H9 (cell line): Measurements from ENCODE around the gene MARCKS. TPM values are rescaled to one million over a fixed set of nuclear protein-coding genes. Genes with fewer than 3 reads are reported as not detected.

Source experiments
- DNase-seq: peaks from one replicate; pipeline ENCODE4 v3.0.0-alpha.2; 2017
- H2AFZ ChIP-seq: one replicate; pipeline ENCODE4 v1.6.1; 2013; ENCODE audit warnings: mild to moderate bottlenecking, low read length, control low read depth, moderate library complexity
- H2AK5ac ChIP-seq: 2 replicates; pipeline ENCODE4 v1.6.1; 2013; ENCODE audit warnings: low read length, control low read depth, mixed read lengths; ENCODE audit not compliant: insufficient read length
- H2BK120ac ChIP-seq: one replicate; pipeline ENCODE4 v1.6.1; 2013; ENCODE audit warnings: low read depth, mild to moderate bottlenecking, low read length, control low read depth, inconsistent platforms; ENCODE audit not compliant: poor library complexity, severe bottlenecking
- H2BK12ac ChIP-seq: 2 replicates; pipeline ENCODE4 v1.6.1; 2013; ENCODE audit warnings: low read length, control low read depth, mixed read lengths, low read depth; ENCODE audit not compliant: insufficient read length
- H2BK15ac ChIP-seq: 2 replicates; pipeline ENCODE4 v1.6.1; 2013; ENCODE audit warnings: low read depth, low read length, control low read depth
- H2BK20ac ChIP-seq: one replicate; pipeline ENCODE4 v1.6.1; 2013; ENCODE audit warnings: low read depth, mild to moderate bottlenecking, low read length, control low read depth, inconsistent platforms; ENCODE audit not compliant: poor library complexity, severe bottlenecking
- H2BK5ac ChIP-seq: 2 replicates; pipeline ENCODE4 v1.6.1; 2013; ENCODE audit warnings: low read length, control low read depth, mixed read lengths; ENCODE audit not compliant: insufficient read length
- H3K14ac ChIP-seq: 2 replicates; pipeline ENCODE4 v1.6.1; 2013; ENCODE audit warnings: low read length, control low read depth; ENCODE audit not compliant: insufficient read depth
- H3K18ac ChIP-seq: 2 replicates; pipeline ENCODE4 v1.6.1; 2013; ENCODE audit warnings: low read depth, mild to moderate bottlenecking, mixed read lengths, low read length, control low read depth; ENCODE audit not compliant: insufficient read length
- H3K23ac ChIP-seq: 2 replicates; pipeline ENCODE4 v1.6.1; 2013; ENCODE audit warnings: low read length, control low read depth, mixed read lengths, low read depth; ENCODE audit not compliant: insufficient read length
- H3K23me2 ChIP-seq: 2 replicates; pipeline ENCODE4 v1.6.1; 2013; ENCODE audit warnings: low read depth, mild to moderate bottlenecking, mixed read lengths, low read length, control low read depth; ENCODE audit not compliant: insufficient read length, poor library complexity, severe bottlenecking
- H3K27ac ChIP-seq: 2 replicates; pipeline ENCODE4 v1.5.1; 2013; ENCODE audit warnings: low read length, control low read depth, mixed read lengths, low read depth; ENCODE audit not compliant: insufficient read length
- H3K27me3 ChIP-seq: 2 replicates; pipeline ENCODE4 v1.6.1; 2013; ENCODE audit warnings: low read length, control low read depth, inconsistent platforms; ENCODE audit not compliant: insufficient read depth
- H3K4ac ChIP-seq: 2 replicates; pipeline ENCODE4 v1.6.1; 2013; ENCODE audit warnings: low read depth, mild to moderate bottlenecking, control low read depth, inconsistent platforms, low read length, moderate library complexity
- H3K4me1 ChIP-seq: 2 replicates; pipeline ENCODE4 v1.6.1; 2013; ENCODE audit warnings: low read length, control low read depth, inconsistent platforms; ENCODE audit not compliant: insufficient read depth
- H3K4me2 ChIP-seq: 2 replicates; pipeline ENCODE4 v1.6.1; 2013; ENCODE audit warnings: low read length, control low read depth, mixed read lengths; ENCODE audit not compliant: insufficient read length, insufficient read depth
- H3K56ac ChIP-seq: 2 replicates; pipeline ENCODE4 v1.6.1; 2013; ENCODE audit warnings: low read depth, mild to moderate bottlenecking, mixed read lengths, low read length, control low read depth; ENCODE audit not compliant: insufficient read length
- H3K79me1 ChIP-seq: 2 replicates; pipeline ENCODE4 v1.6.1; 2013; ENCODE audit warnings: low read depth, mild to moderate bottlenecking, moderate library complexity, low read length, control low read depth, inconsistent platforms; ENCODE audit not compliant: insufficient read depth, poor library complexity, severe bottlenecking
- H3K79me2 ChIP-seq: 2 replicates; pipeline ENCODE4 v1.6.1; 2013; ENCODE audit warnings: low read length, control low read depth, inconsistent platforms; ENCODE audit not compliant: insufficient read depth
- H3K9ac ChIP-seq: 2 replicates; pipeline ENCODE4 v1.6.1; 2013; ENCODE audit warnings: low read length, control low read depth, mixed read lengths; ENCODE audit not compliant: insufficient read length; ENCODE audit errors: extremely low read depth
- H3K9me3 ChIP-seq: one replicate; pipeline ENCODE4 v1.6.1; 2013; ENCODE audit warnings: low read depth, low read length, inconsistent platforms; ENCODE audit not compliant: control insufficient read depth
- H3T11ph ChIP-seq: one replicate; pipeline ENCODE4 v1.6.1; 2013; ENCODE audit warnings: mild to moderate bottlenecking, low read length, control low read depth, inconsistent platforms
- H4K20me1 ChIP-seq: one replicate; pipeline ENCODE4 v1.6.1; 2013; ENCODE audit not compliant: control insufficient read depth, insufficient read length, insufficient read depth
- H4K5ac ChIP-seq: 2 replicates; pipeline ENCODE4 v1.6.1; 2013; ENCODE audit warnings: low read depth, mild to moderate bottlenecking, mixed read lengths, low read length, control low read depth; ENCODE audit not compliant: insufficient read length
- H4K8ac ChIP-seq: replicated peaks from 2 replicates; pipeline ENCODE4 v1.6.1; 2013; ENCODE audit warnings: low read length, control low read depth, mixed read lengths, low read depth; ENCODE audit not compliant: insufficient read length
- H4K91ac ChIP-seq: 2 replicates; pipeline ENCODE4 v1.6.1; 2013; ENCODE audit warnings: low read depth, mild to moderate bottlenecking, moderate library complexity, mixed read lengths, low read length, control low read depth; ENCODE audit not compliant: insufficient read length
- H3K27ac Mint-ChIP-seq, 3 experiments: 2 replicates in 2 of 3; 3 replicates in 1 of 3; pipeline ENCODE4 v1.8.0; 2020 to 2021; ENCODE audit warnings: mixed read lengths in 3 of 3, mild to moderate bottlenecking in 1 of 3, moderate library complexity in 1 of 3
- H3K27me3 Mint-ChIP-seq: 2 replicates; pipeline ENCODE4 v1.8.0; 2021; ENCODE audit warnings: low read depth, mild to moderate bottlenecking, moderate library complexity, mixed read lengths
- H3K36me3 Mint-ChIP-seq, 3 experiments: 2 replicates in 2 of 3; 3 replicates in 1 of 3; pipeline ENCODE4 v1.8.0; 2020 to 2021; ENCODE audit warnings: low read depth in 3 of 3, mixed read lengths in 3 of 3; ENCODE audit not compliant: insufficient read depth in 1 of 3
- H3K4me1 Mint-ChIP-seq, 2 experiments: 2 replicates each; pipeline ENCODE4 v1.8.0; 2020; ENCODE audit warnings: mixed read lengths in 2 of 2
- H3K4me3 Mint-ChIP-seq, 2 experiments: 2 replicates in 1 of 2; 3 replicates in 1 of 2; pipeline ENCODE4 v1.8.0; 2020 to 2021; ENCODE audit warnings: mild to moderate bottlenecking in 2 of 2, mixed read lengths in 2 of 2, moderate library complexity in 1 of 2
- H3K9me3 Mint-ChIP-seq, 2 experiments: 2 replicates in 1 of 2; 3 replicates in 1 of 2; pipeline ENCODE4 v1.8.0; 2020; ENCODE audit warnings: mild to moderate bottlenecking in 2 of 2, mixed read lengths in 2 of 2, moderate library complexity in 1 of 2
- WGBS: extraction: QIAGEN DNeasy Blood & Tissue Kit; methylation state at CpG from one replicate; pipeline ENCODE4 v1.1.7; 2013; ENCODE audit warnings: missing lambda C conversion rate, low lambda C conversion rate, mixed read lengths; ENCODE audit not compliant: insufficient read length; ENCODE audit errors: extremely low coverage; 5-methylcytosine and 5-hydroxymethylcytosine counted together
- total RNA-seq: library from RNA; stranded (reverse); gene quantifications from 2 replicates; pipeline ENCODE4 v1.2.1, GENCODE V29; 2021
- TF ChIP-seq, protein P1 (sequence below): fragments of 200-600 bp; sonication (generic); conservative IDR thresholded peaks from 3 replicates; pipeline ENCODE4 v1.8.0; 2021; ENCODE audit warnings: antibody characterized with exemption, mild to moderate bottlenecking

The MARCKS gene
- total RNA-seq, 1 experiment from 2014 or later, result 164 TPM

DNA sequence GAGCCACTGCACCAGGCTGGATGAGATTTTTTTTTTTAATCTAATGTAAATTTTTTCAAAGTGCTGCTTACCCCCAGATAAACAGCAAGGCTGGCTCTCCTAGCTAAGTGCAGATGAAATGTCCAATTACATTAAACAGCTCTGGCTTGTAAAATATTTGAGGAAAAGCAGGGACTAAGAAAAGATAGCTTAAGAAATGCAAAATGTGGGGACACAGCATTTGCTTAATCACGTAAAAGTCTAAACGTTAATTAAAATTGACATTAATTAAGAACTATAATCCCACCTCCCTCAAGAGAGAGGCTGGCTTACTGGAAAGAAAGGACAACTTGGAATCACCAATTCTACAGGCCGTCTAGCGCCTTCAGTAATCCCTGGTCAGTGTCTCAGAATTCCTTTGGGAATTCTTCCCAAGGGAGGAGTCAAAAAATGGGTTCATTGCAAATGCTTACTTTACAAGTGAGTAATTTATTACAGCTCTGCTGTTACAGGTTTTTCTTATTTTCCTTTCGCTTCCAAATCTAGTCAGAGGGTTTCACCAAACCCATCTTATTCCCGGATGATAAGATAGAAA is 13.6 kb upstream of the MARCKS start:
- no peak overlapping the region for H3K56ac ChIP-seq
- H3K9ac ChIP-seq, result no peak overlapping the region
- no peak overlapping the region for H3K4me3 Mint-ChIP-seq
- H3K14ac ChIP-seq, result no peak overlapping the region
- no peak overlapping the region for H2AK5ac ChIP-seq
- H3K36me3 Mint-ChIP-seq, result no peaks in the 10 kb centered on the region
- WGBS, result no CpG with 5 or more reads among the region's 6 CpGs
- H3K9me3 ChIP-seq, result no peaks in the 10 kb centered on the region
- no peak overlapping the region for H2AFZ ChIP-seq
- H3K79me2 ChIP-seq, result no peaks in the 10 kb centered on the region
- no peak overlapping the region for H3K27ac ChIP-seq
- H3K27me3 ChIP-seq, result no peaks in the 10 kb centered on the region
- no peak overlapping the region for H4K5ac ChIP-seq
- H2BK20ac ChIP-seq, result no peak overlapping the region
- H3K9me3 Mint-ChIP-seq, result no peaks in the 10 kb centered on the region
- TF ChIP-seq, protein P1, sequence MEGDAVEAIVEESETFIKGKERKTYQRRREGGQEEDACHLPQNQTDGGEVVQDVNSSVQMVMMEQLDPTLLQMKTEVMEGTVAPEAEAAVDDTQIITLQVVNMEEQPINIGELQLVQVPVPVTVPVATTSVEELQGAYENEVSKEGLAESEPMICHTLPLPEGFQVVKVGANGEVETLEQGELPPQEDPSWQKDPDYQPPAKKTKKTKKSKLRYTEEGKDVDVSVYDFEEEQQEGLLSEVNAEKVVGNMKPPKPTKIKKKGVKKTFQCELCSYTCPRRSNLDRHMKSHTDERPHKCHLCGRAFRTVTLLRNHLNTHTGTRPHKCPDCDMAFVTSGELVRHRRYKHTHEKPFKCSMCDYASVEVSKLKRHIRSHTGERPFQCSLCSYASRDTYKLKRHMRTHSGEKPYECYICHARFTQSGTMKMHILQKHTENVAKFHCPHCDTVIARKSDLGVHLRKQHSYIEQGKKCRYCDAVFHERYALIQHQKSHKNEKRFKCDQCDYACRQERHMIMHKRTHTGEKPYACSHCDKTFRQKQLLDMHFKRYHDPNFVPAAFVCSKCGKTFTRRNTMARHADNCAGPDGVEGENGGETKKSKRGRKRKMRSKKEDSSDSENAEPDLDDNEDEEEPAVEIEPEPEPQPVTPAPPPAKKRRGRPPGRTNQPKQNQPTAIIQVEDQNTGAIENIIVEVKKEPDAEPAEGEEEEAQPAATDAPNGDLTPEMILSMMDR, result no peak
- H3K23me2 ChIP-seq, result no peaks in the 10 kb centered on the region
- H4K20me1 ChIP-seq, result no peaks in the 10 kb centered on the region
- H3K18ac ChIP-seq, result no peak overlapping the region
- H2BK12ac ChIP-seq, result no peak overlapping the region
- no peaks in the 10 kb centered on the region for H3K79me1 ChIP-seq
- no peak overlapping the region for H3K27ac Mint-ChIP-seq
- H3K23ac ChIP-seq, result no peak overlapping the region
- H3K4ac ChIP-seq, result no peak overlapping the region
- no peak overlapping the region for H3T11ph ChIP-seq
- H4K8ac ChIP-seq, result no peak overlapping the region
- H2BK15ac ChIP-seq, result no peak overlapping the region
- H2BK5ac ChIP-seq, result no peak overlapping the region
- H4K91ac ChIP-seq, result no peak overlapping the region
- H3K4me1 ChIP-seq, result no peaks in the 10 kb centered on the region
- H3K4me1 Mint-ChIP-seq, result peaks cover 2 to 5% of the 10 kb centered on the region in 2 experiments; a peak in 3 of 4 replicates
- H3K27me3 Mint-ChIP-seq, result no peaks in the 10 kb centered on the region
- H3K4me2 ChIP-seq, result no peak overlapping the region
- DNase-seq, result no peak
- no peak overlapping the region for H2BK120ac ChIP-seq
